HCT116 (cell line): Measurements from ENCODE around the gene PCDHGB2. TPM values are rescaled to one million over a fixed set of nuclear protein-coding genes. Genes with fewer than 3 reads are reported as not detected.

Experiments used
- ATAC-seq: fragments of 200-7000 bp; cut with Tn5 transposase; 2 replicates; pipeline ENCODE4 v1.9.1; 2020; ENCODE audit warnings: mild to moderate bottlenecking, moderate library complexity
- BruUV-seq: library from RNA; stranded (reverse); fragments of 400-500 nt; replicated peaks from 2 replicates; lab custom pipeline; 2021; lab: Mats Ljungman, UMichigan
- CTCF ChIA-PET: fragments of 300-600 bp; sonication (Branson Sonifier 250); formaldehyde crosslinking; loops from one replicate; lab custom pipeline; 2021; ENCODE audit warnings: antibody characterized with exemption; lab: Charles Lee
- POLR2A ChIA-PET: fragments of 300-600, 350-600 bp; sonication (Branson Sonifier 250); formaldehyde crosslinking; loops from one replicate; lab custom pipeline; 2021; ENCODE audit warnings: antibody characterized with exemption; lab: Charles Lee
- RAD21 ChIA-PET, 2 experiments: fragments of 300-600 bp; sonication (Branson Sonifier 250); formaldehyde crosslinking; loops; one replicate each; lab custom pipeline; 2023; ENCODE audit warnings: low total read pairs in 2 of 2; ENCODE audit not compliant: uncharacterized antibody in 2 of 2, unreplicated experiment in 2 of 2, low non-redundant PET in 1 of 2; lab: Charles Lee
- DNase-seq: peaks from one replicate; pipeline ENCODE4 v3.0.0-alpha.2; 2010; ENCODE audit warnings: low read depth, low spot score
- H2AFZ ChIP-seq: fragments of 200-600 bp; shearing (Covaris generic), sonication (generic); 2 replicates; pipeline ENCODE4 v1.6.1; 2017; ENCODE audit warnings: low read depth, mixed run types, mixed read lengths, antibody characterized with exemption, low read length; ENCODE audit not compliant: poor library complexity, severe bottlenecking
- H3K27ac ChIP-seq: 2 replicates; pipeline ENCODE4 v1.5.1; 2012; ENCODE audit warnings: low read depth, low read length
- H3K27me3 ChIP-seq: fragments of 200-600 bp; sonication (generic); 2 replicates; pipeline ENCODE4 v1.6.1; 2016; ENCODE audit warnings: mixed run types, low read length, mixed read lengths; ENCODE audit not compliant: insufficient read depth
- H3K36me3 ChIP-seq, 2 experiments: fragments of 200-500 bp in 1 of 2; fragments of 200-600 bp in 1 of 2; sonication (Bioruptor generic) in 1 of 2; sonication (generic) in 1 of 2; 2 replicates each; pipeline versions ENCODE4 v1.5.1 to v1.6.1; 2014 to 2016; ENCODE audit warnings: low read length in 2 of 2, inconsistent platforms in 1 of 2, mixed read lengths in 1 of 2, mixed run types in 1 of 2; ENCODE audit not compliant: insufficient read depth in 2 of 2, control insufficient read depth in 1 of 2
- H3K4me1 ChIP-seq, 2 experiments: fragments of 200-600 bp in 1 of 2; sonication (generic) in 1 of 2; 2 replicates each; pipeline versions ENCODE4 v1.5.1 to v1.6.1; 2012 to 2017; ENCODE audit warnings: low read length in 2 of 2, inconsistent platforms in 1 of 2, mild to moderate bottlenecking in 1 of 2, mixed read lengths in 1 of 2, mixed run types in 1 of 2, moderate library complexity in 1 of 2; ENCODE audit not compliant: insufficient read depth in 2 of 2, control insufficient read depth in 1 of 2
- H3K4me2 ChIP-seq: fragments of 200-600 bp; sonication (generic); 2 replicates; pipeline ENCODE4 v1.6.1; 2017; ENCODE audit warnings: mixed run types, low read length, mixed read lengths
- H3K4me3 ChIP-seq, 2 experiments: fragments of 200-600 bp in 1 of 2; sonication (generic) in 1 of 2; replicated peaks in 1 of 2; 2 replicates each; pipeline ENCODE4 v1.5.1; 2011 to 2016; ENCODE audit warnings: low read length in 2 of 2, control low read depth in 1 of 2, low read depth in 1 of 2, mild to moderate bottlenecking in 1 of 2, mixed read lengths in 1 of 2, mixed run types in 1 of 2
- H3K79me2 ChIP-seq: fragments of 200-600 bp; sonication (generic); 2 replicates; pipeline ENCODE4 v1.6.1; 2017; ENCODE audit warnings: mild to moderate bottlenecking, mixed run types, low read length, moderate library complexity, mixed read lengths; ENCODE audit not compliant: insufficient read depth
- H3K9ac ChIP-seq: fragments of 200-600 bp; sonication (generic); 2 replicates; pipeline ENCODE4 v1.6.1; 2016; ENCODE audit warnings: low read length, mixed read lengths
- H3K9me2 ChIP-seq: fragments of 200-600 bp; sonication (generic), shearing (Covaris generic); 2 replicates; pipeline ENCODE4 v1.6.1; 2017; ENCODE audit warnings: mixed run types, mild to moderate bottlenecking, moderate library complexity; ENCODE audit not compliant: insufficient read depth
- H3K9me3 ChIP-seq, 2 experiments: fragments of 200-500 bp in 1 of 2; fragments of 200-600 bp in 1 of 2; sonication (Bioruptor generic) in 1 of 2; sonication (generic) in 1 of 2; 2 replicates each; pipeline ENCODE4 v1.6.1; 2014 to 2017; ENCODE audit warnings: low read length in 2 of 2, mixed read lengths in 2 of 2, inconsistent platforms in 1 of 2, low read depth in 1 of 2, mild to moderate bottlenecking in 1 of 2, mixed run types in 1 of 2, moderate library complexity in 1 of 2; ENCODE audit not compliant: control insufficient read depth in 1 of 2, insufficient read depth in 1 of 2
- H4K20me1 ChIP-seq: fragments of 200-600 bp; sonication (generic), shearing (Covaris generic); 2 replicates; pipeline ENCODE4 v1.6.1; 2017; ENCODE audit warnings: mixed run types, mild to moderate bottlenecking, moderate library complexity; ENCODE audit not compliant: insufficient read depth
- CTCF ChIP-seq, 3 experiments: fragments of 200-600 bp in 1 of 3; sonication (generic) in 1 of 3; IDR thresholded peaks in 2 of 3; conservative IDR thresholded peaks in 1 of 3; 2 replicates each; pipeline ENCODE4 v1.5.1; 2012 to 2017; ENCODE audit warnings: low read depth in 2 of 3, low read length in 2 of 3, antibody characterized with exemption in 1 of 3, borderline replicate concordance in 1 of 3, control low read depth in 1 of 3, mild to moderate bottlenecking in 1 of 3, mixed read lengths in 1 of 3, mixed run types in 1 of 3, moderate library complexity in 1 of 3; ENCODE audit not compliant: insufficient read depth in 1 of 3
- RAD21 ChIP-seq: IDR thresholded peaks from 2 replicates; pipeline ENCODE4 v1.6.1; 2012; ENCODE audit warnings: low read depth, mild to moderate bottlenecking
- intact Hi-C: fragments of 100-400 bp; cut with micrococcal nuclease; formaldehyde crosslinking; loops from 2 replicates; pipeline ENCODE4 v1.10.0; 2022
- total RNA-seq: library from RNA; stranded (reverse); gene quantifications from one replicate; pipeline ENCODE4 v1.2.1, GENCODE V29; 2021; ENCODE audit not compliant: unreplicated experiment

The PCDHGB2 gene
- total RNA-seq, 1 experiment from 2014 or later, result 0.34 TPM

- Histone ChIP-seq H3K79me2 (no peaks in the 10 kb centered on the region), H3K27ac (no peak within 1 kb of the TSS), H3K27me3 (no peaks in the 10 kb centered on the region), H4K20me1 (no peaks in the 10 kb centered on the region), H3K4me1 (no peaks in the 10 kb centered on the region), H3K4me2 (no peak within 1 kb of the TSS), H3K4me3 (no peak within 1 kb of the TSS), H2AFZ (no peak within 1 kb of the TSS)
- intact Hi-C loops, result no loop called here
- ChIA-PET CTCF (interaction anchor here (1.1 to 1.4 kb wide), 2 partner anchors 188 to 194 kb away, joined by 3 to 6 read pairs; no protein-coding TSS in a partner anchor), RAD21 (interaction anchor here in 1 of 2 experiments (0.6 kb wide), 1 partner anchor 266 kb away, joined by 3 read pairs; no protein-coding TSS in a partner anchor), POLR2A (no interaction called here)
- no peak for DNase-seq
- no TSS peak for BruUV-seq
- 0 out of 2 replicates have a peak, but pooled peaks have one; percentile 10 for TF ChIP-seq RAD21
- TF ChIP-seq CTCF (IDR thresholded peaks at IDR 0.05 in 2 of 3, conservative IDR thresholded peaks at IDR 0.05 in 1 of 3; ENCODE audit: borderline replicate concordance in 1 of 3, insufficient read depth in 1 of 3, low read depth in 2 of 3, low read length in 2 of 3), result no peak
- TF ChIP-seq, all 23 proteins: peak for 1
- ATAC-seq, result no peak
- Histone ChIP-seq H3K9me2 (no peaks in the 10 kb centered on the region), H3K9ac (no peak within 1 kb of the TSS), H3K36me3 (no peaks in the 10 kb centered on the region), H3K9me3 (peaks cover 0 to 12% of the 10 kb centered on the region in 2 experiments; a peak in 2 of 4 replicates)
Measured at GRCh38 chr5:141369994-141370848, 10.4 kb downstream of the PCDHGB2 start, which contains the start of gene PCDHGB3. PCDHGB3 (plus strand) TSS chr5:141370242; CDS start chr5:141370395, 153 bp downstream.
